PC-3 (cell line): Measurements from ENCODE around the gene GPRIN1. TPM values are rescaled to one million over a fixed set of nuclear protein-coding genes. Genes with fewer than 3 reads are reported as not detected.

Source experiments
- ATAC-seq: fragments of 200-7000 bp; cut with Tn5 transposase; 2 replicates; pipeline ENCODE4 v1.9.1; 2020; ENCODE audit warnings: mild to moderate bottlenecking, moderate library complexity
- BruUV-seq: library from RNA; stranded (reverse); fragments of 400-500 nt; replicated peaks from 2 replicates; lab custom pipeline; 2021; lab: Mats Ljungman, UMichigan
- CTCF ChIA-PET: fragments of 300-600 bp; sonication (Branson Sonifier 250); formaldehyde crosslinking; loops from one replicate; lab custom pipeline; 2022; ENCODE audit warnings: antibody characterized with exemption; lab: Charles Lee
- POLR2A ChIA-PET: fragments of 300-600 bp; sonication (Branson Sonifier 250); formaldehyde crosslinking; loops from one replicate; lab custom pipeline; 2022; ENCODE audit warnings: antibody characterized with exemption; ENCODE audit not compliant: unreplicated experiment; lab: Charles Lee
- DNase-seq: peaks from one replicate; pipeline ENCODE4 v3.0.0-alpha.2; 2015
- H2AFZ ChIP-seq: fragments of 300-600 bp; sonication (generic); 2 replicates; pipeline ENCODE4 v1.6.0; 2016; ENCODE audit warnings: antibody characterized with exemption, low read length
- H3F3A ChIP-seq: fragments of 300-600 bp; sonication (generic); one replicate; pipeline ENCODE4 v1.6.0; 2017; ENCODE audit warnings: antibody characterized with exemption, low read length, control low read depth, mild to moderate bottlenecking; ENCODE audit not compliant: unreplicated experiment
- H3K27ac ChIP-seq: fragments of 300-600 bp; sonication (generic); 2 replicates; pipeline ENCODE4 v1.5.1; 2016; ENCODE audit warnings: mild to moderate bottlenecking, low read length
- H3K27me3 ChIP-seq: fragments of 300-600 bp; sonication (generic); 2 replicates; pipeline ENCODE4 v1.6.1; 2016; ENCODE audit warnings: low read length, mixed read lengths
- H3K36me3 ChIP-seq: fragments of 300-600 bp; sonication (generic); 2 replicates; pipeline ENCODE4 v1.6.1; 2016; ENCODE audit warnings: low read depth, mixed run types, low read length, mixed read lengths
- H3K4me1 ChIP-seq: fragments of 300-600 bp; sonication (generic); 2 replicates; pipeline ENCODE4 v1.5.1; 2016; ENCODE audit warnings: low read length; ENCODE audit not compliant: insufficient read depth
- H3K4me2 ChIP-seq: fragments of 300-600 bp; sonication (generic); 2 replicates; pipeline ENCODE4 v1.6.0; 2016; ENCODE audit warnings: low read length
- H3K4me3 ChIP-seq: fragments of 300-600 bp; sonication (generic); 2 replicates; pipeline ENCODE4 v1.5.1; 2016; ENCODE audit warnings: mild to moderate bottlenecking, low read length, mixed read lengths
- H3K79me2 ChIP-seq: fragments of 300-600 bp; sonication (generic); 2 replicates; pipeline ENCODE4 v1.6.1; 2017; ENCODE audit warnings: low read length, mixed read lengths
- H3K9ac ChIP-seq: fragments of 300-600 bp; sonication (generic); 2 replicates; pipeline ENCODE4 v1.6.0; 2016; ENCODE audit warnings: mild to moderate bottlenecking, low read length
- H3K9me2 ChIP-seq: fragments of 300-600 bp; sonication (generic); replicated peaks from 2 replicates; pipeline ENCODE4 v1.6.1; 2016; ENCODE audit warnings: mixed run types, low read length, mixed read lengths
- H3K9me3 ChIP-seq: fragments of 300-600 bp; sonication (generic); 2 replicates; pipeline ENCODE4 v1.6.1; 2016; ENCODE audit warnings: low read length, mixed read lengths
- H4K20me1 ChIP-seq: fragments of 300-600 bp; sonication (generic); 2 replicates; pipeline ENCODE4 v1.6.1; 2016; ENCODE audit warnings: low read length, mixed read lengths
- EZH2 ChIP-seq: fragments of 300-600 bp; sonication (generic); IDR thresholded peaks from one replicate; pipeline ENCODE4 v1.6.1; 2017; ENCODE audit warnings: antibody characterized with exemption, mild to moderate bottlenecking, low read length; ENCODE audit not compliant: unreplicated experiment
- EZH2phosphoT487 ChIP-seq: fragments of 300-600 bp; sonication (generic); IDR thresholded peaks from 2 replicates; pipeline ENCODE4 v1.6.1; 2018; ENCODE audit warnings: mild to moderate bottlenecking, antibody characterized with exemption, low read length, borderline replicate concordance
- intact Hi-C: fragments of 100-400 bp; cut with micrococcal nuclease; formaldehyde crosslinking; loops from 2 replicates; pipeline ENCODE4 v1.9.0; 2023
- total RNA-seq: library from RNA; depleted of rRNA; stranded (reverse); fragments of >200 nt; gene quantifications from 2 replicates; pipeline ENCODE4 v1.2.3, GENCODE V29; 2014
- TF ChIP-seq, protein P1 (sequence below): fragments of 300-600 bp; sonication (generic); conservative IDR thresholded peaks from 2 replicates; pipeline ENCODE4 v1.5.1; 2017; ENCODE audit warnings: antibody characterized with exemption, low read depth, mild to moderate bottlenecking, low read length

GPRIN1 gene
- total RNA-seq, 1 experiment from 2014 or later = 18.7 TPM

DNA sequence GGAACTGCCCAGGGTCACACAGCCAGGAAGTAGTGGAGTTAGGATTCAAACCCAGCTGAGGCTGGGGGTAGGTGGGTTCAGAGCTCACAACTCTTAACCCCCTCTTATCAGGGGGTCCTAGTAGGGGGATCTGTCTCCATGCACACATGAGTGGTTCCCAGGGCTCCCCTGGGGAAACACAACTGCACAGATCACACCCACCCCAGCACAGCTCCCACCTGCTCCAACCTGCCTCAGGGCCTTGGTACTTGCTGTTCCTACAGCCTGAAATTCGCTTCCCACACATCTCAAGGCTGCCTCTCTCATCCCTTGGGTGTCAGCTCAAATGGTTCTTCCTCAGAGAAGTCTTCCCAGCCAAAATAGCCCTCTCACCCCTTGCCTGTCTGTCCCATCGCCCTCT, 15.6 kb upstream of the GPRIN1 start:
- ATAC-seq = no peak
- CTCF ChIA-PET = no interaction called here

DNA sequence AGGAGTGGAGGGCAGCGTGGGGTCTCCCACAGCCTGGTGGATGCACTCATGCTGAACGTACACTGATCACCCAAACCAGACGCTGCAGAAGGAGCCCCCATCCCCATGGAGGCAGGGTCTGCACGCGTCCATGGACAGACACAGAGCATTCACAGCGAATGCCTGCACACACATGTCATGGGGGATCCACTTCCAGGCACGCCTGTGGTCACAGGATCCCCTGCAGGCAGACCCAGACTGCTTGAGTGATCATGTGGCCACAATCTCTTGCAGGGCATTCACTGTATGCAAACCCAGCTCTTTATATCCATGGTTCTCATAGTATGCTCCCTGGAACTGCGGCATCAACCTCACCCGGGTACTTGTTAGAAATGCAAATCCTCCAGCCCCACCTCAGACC, 15.0 kb upstream of the GPRIN1 start:
- CTCF ChIA-PET = no interaction called here
- no peaks in the 10 kb centered on the region for H3K9me3 ChIP-seq
- H3K36me3 ChIP-seq = no peaks in the 10 kb centered on the region
- H3K4me2 ChIP-seq = peak overlapping the region; percentile 68; the same call in 1 of the 2 replicates
- H4K20me1 ChIP-seq = no peaks in the 10 kb centered on the region
- intact Hi-C loops = no loop called here
- ATAC-seq (no peak), DNase-seq (no peak)
- TF ChIP-seq, protein P1, sequence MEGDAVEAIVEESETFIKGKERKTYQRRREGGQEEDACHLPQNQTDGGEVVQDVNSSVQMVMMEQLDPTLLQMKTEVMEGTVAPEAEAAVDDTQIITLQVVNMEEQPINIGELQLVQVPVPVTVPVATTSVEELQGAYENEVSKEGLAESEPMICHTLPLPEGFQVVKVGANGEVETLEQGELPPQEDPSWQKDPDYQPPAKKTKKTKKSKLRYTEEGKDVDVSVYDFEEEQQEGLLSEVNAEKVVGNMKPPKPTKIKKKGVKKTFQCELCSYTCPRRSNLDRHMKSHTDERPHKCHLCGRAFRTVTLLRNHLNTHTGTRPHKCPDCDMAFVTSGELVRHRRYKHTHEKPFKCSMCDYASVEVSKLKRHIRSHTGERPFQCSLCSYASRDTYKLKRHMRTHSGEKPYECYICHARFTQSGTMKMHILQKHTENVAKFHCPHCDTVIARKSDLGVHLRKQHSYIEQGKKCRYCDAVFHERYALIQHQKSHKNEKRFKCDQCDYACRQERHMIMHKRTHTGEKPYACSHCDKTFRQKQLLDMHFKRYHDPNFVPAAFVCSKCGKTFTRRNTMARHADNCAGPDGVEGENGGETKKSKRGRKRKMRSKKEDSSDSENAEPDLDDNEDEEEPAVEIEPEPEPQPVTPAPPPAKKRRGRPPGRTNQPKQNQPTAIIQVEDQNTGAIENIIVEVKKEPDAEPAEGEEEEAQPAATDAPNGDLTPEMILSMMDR = no peak
- TF ChIP-seq EZH2phosphoT487 = no peak
- no peak for TF ChIP-seq EZH2
- H3K4me1 ChIP-seq = peaks cover 39% of the 10 kb centered on the region
- no peaks in the 10 kb centered on the region for H3K9me2 ChIP-seq
- no peak overlapping the region for H3K9ac ChIP-seq
- H3K27me3 ChIP-seq = peaks cover 17% of the 10 kb centered on the region
- H3F3A ChIP-seq = no peaks in the 10 kb centered on the region
- POLR2A ChIA-PET = no interaction called here
- H3K27ac ChIP-seq = no peak overlapping the region
- H2AFZ ChIP-seq = no peak overlapping the region
- no peak overlapping the region for H3K4me3 ChIP-seq
- no peaks in the 10 kb centered on the region for H3K79me2 ChIP-seq
- BruUV-seq = no TSS peak

More for the DNA sequence above, 15.6 kb upstream of the GPRIN1 start:
- H3K27ac ChIP-seq = peak overlapping the region; percentile 77
- no peak for TF ChIP-seq EZH2
- no peak for TF ChIP-seq EZH2phosphoT487
- H3K27me3 ChIP-seq = peaks cover 14% of the 10 kb centered on the region
- no TSS peak for BruUV-seq
- no peak overlapping the region for H3K9ac ChIP-seq
- no peaks in the 10 kb centered on the region for H3K79me2 ChIP-seq
- no peaks in the 10 kb centered on the region for H4K20me1 ChIP-seq
- DNase-seq = no peak
- intact Hi-C loops = no loop called here
- H3K9me3 ChIP-seq = no peaks in the 10 kb centered on the region
- H3F3A ChIP-seq = no peaks in the 10 kb centered on the region
- peak overlapping the region; percentile 68 for H3K4me2 ChIP-seq
- no peak overlapping the region for H2AFZ ChIP-seq
- POLR2A ChIA-PET = interaction anchor here (0.6 kb wide), 1 partner anchor 83 kb away, joined by 3 read pairs; no protein-coding TSS in a partner anchor
- no peaks in the 10 kb centered on the region for H3K36me3 ChIP-seq
- H3K4me3 ChIP-seq = no peak overlapping the region; the same call in 1 of the 2 replicates
- peaks cover 39% of the 10 kb centered on the region for H3K4me1 ChIP-seq
- H3K9me2 ChIP-seq = no peaks in the 10 kb centered on the region

DNA sequence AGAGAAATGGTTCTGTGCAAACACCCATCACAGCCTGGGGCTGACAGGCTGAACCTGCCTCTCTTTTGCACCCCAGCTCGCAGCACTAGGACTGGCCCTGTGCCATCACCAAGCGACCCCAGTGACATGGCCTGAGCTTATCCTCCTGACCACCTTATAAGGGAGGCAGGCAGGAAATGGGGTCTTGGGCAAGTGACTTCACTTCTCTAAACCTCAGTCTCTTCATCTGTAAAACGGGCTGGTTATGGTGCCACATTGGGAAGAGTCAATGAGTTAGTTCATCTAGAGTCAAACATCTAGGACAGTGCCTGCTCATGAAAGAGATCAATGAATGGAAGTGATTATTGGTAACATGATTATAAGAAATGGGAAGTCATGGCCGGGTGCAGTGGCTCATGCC, 14.2 kb upstream of the GPRIN1 start:
- no peak for TF ChIP-seq EZH2
- no peak for TF ChIP-seq EZH2phosphoT487
- TF ChIP-seq, protein P1 = no peak
- no peaks in the 10 kb centered on the region for H3K9me2 ChIP-seq
- intact Hi-C loops = no loop called here

More for the DNA sequence above, 14.2 kb upstream of the GPRIN1 start:
- no peak overlapping the region for H3K4me3 ChIP-seq
- POLR2A ChIA-PET = no interaction called here
- BruUV-seq = no TSS peak
- peaks cover 18% of the 10 kb centered on the region for H3K27me3 ChIP-seq
- H3K4me2 ChIP-seq = no peak overlapping the region
- no peaks in the 10 kb centered on the region for H3F3A ChIP-seq
- peaks cover 35% of the 10 kb centered on the region for H3K4me1 ChIP-seq
- DNase-seq (no peak), ATAC-seq (no peak)
- H3K9ac ChIP-seq = no peak overlapping the region
- no peaks in the 10 kb centered on the region for H3K36me3 ChIP-seq
- no peaks in the 10 kb centered on the region for H3K79me2 ChIP-seq
- CTCF ChIA-PET = no interaction called here
- no peak overlapping the region for H3K27ac ChIP-seq
- no peaks in the 10 kb centered on the region for H3K9me3 ChIP-seq
- no peaks in the 10 kb centered on the region for H4K20me1 ChIP-seq
- H2AFZ ChIP-seq = no peak overlapping the region
